HG02763 (cell line): ENCODE results near the gene CCDC88C.

ENCODE experiments used
- ATAC-seq: cut with Tn5 transposase; IDR thresholded peaks from one replicate; pipeline ENCODE4 v1.9.1; 2021; ENCODE audit warnings: mild to moderate bottlenecking, moderate library complexity; ENCODE audit not compliant: unreplicated experiment

The CCDC88C gene

GRCh38 chr14:91316761-91317160, 100.9 kb downstream of the CCDC88C start:
- ATAC-seq = no peak

- peak; percentile 70 for ATAC-seq
These were observed 101.8 kb downstream of the CCDC88C start for GRCh38 chr14:91315844-91316267.

GRCh38 chr14:91313852-91314251, 103.8 kb downstream of the CCDC88C start:
- ATAC-seq = no peak

GRCh38 chr14:91313154-91313850, 104.3 kb downstream of the CCDC88C start:
- ATAC-seq = no peak

- no peak for ATAC-seq
These were observed 106.3 kb downstream of the CCDC88C start for GRCh38 chr14:91311284-91311662.

GRCh38 chr14:91310606-91311283, 106.9 kb downstream of the CCDC88C start:
- no peak for ATAC-seq

- ATAC-seq = no peak
These were observed 107.8 kb downstream of the CCDC88C start for GRCh38 chr14:91309756-91310280.

- ATAC-seq = no peak
These were observed 109.3 kb downstream of the CCDC88C start for GRCh38 chr14:91308337-91308736.

- no peak for ATAC-seq
These were observed 110.0 kb downstream of the CCDC88C start for GRCh38 chr14:91307652-91308051.

- no peak for ATAC-seq
These were observed 110.6 kb downstream of the CCDC88C start for GRCh38 chr14:91307046-91307445.

- no peak for ATAC-seq
These were observed 111.1 kb downstream of the CCDC88C start for GRCh38 chr14:91306547-91306946.

- ATAC-seq = no peak
These were observed 111.8 kb downstream of the CCDC88C start for GRCh38 chr14:91305650-91306431.

GRCh38 chr14:91303924-91304229, 113.7 kb downstream of the CCDC88C start:
- ATAC-seq = no peak

GRCh38 chr14:91303091-91303923, 114.3 kb downstream of the CCDC88C start:
- ATAC-seq = no peak

GRCh38 chr14:91302391-91302790, 115.2 kb downstream of the CCDC88C start:
- no peak for ATAC-seq

GRCh38 chr14:91300957-91301356, 116.7 kb downstream of the CCDC88C start:
- ATAC-seq = no peak

GRCh38 chr14:91300283-91300895, 117.2 kb downstream of the CCDC88C start:
- no peak for ATAC-seq

- no peak for ATAC-seq
These were observed 118.2 kb downstream of the CCDC88C start for GRCh38 chr14:91299121-91300115.

- no peak for ATAC-seq
These were observed 119.0 kb downstream of the CCDC88C start for GRCh38 chr14:91298576-91298975.
